ENCODE data around the gene ARL14EP. TPM values are rescaled to one million over a fixed set of nuclear protein-coding genes. Genes with fewer than 3 reads are reported as not detected.

The ARL14EP gene
- total RNA-seq, 2 experiments from 2014 or later, result 27.3 to 30.9 TPM

Other genes with a start within 250 kb of the ARL14EP start
- not detected for gene FSHB, start 92.1 kb upstream of the ARL14EP start, total RNA-seq

Measured in activated CD8-positive, alpha-beta T cell treated with anti-CD3 and anti-CD28 coated beads, Interleukin-2, amount 10 ng/mL, durations not matched to agents 7 days and 5 days (primary cell).